OCI-LY3 (cell line): ENCODE data around the gene B3GNT9.

Source experiments
- H2AFZ ChIP-seq: fragments of 200-600, 300-600 bp; shearing (Covaris generic); 2 replicates; pipeline ENCODE4 v1.6.0; 2014; ENCODE audit warnings: antibody characterized with exemption, low read depth, low read length
- H3K27ac ChIP-seq: fragments of 200-600, 300-600 bp; sonication (generic); 2 replicates; pipeline ENCODE4 v1.5.1; 2014; ENCODE audit warnings: mild to moderate bottlenecking, low read length, moderate library complexity, mixed read lengths
- H3K27me3 ChIP-seq: fragments of 200-600, 300-600 bp; sonication (generic); 2 replicates; pipeline ENCODE4 v1.6.1; 2014; ENCODE audit warnings: low read depth, low read length, mixed read lengths
- H3K36me3 ChIP-seq: fragments of 200-600, 300-600 bp; sonication (generic); replicated peaks from 2 replicates; pipeline ENCODE3; 2014; ENCODE audit warnings: low read depth, low read length, mixed read lengths
- H3K4me1 ChIP-seq: fragments of 300-600, 200-600 bp; sonication (generic); 2 replicates; pipeline ENCODE4 v1.6.1; 2014; ENCODE audit warnings: low read length, mixed read lengths
- H3K4me2 ChIP-seq: fragments of 200-600, 300-600 bp; sonication (generic); 2 replicates; pipeline ENCODE4 v1.6.1; 2014; ENCODE audit warnings: low read length, mixed read lengths
- H3K4me3 ChIP-seq: fragments of 300-600, 200-600 bp; sonication (generic); 2 replicates; pipeline ENCODE4 v1.5.1; 2014; ENCODE audit warnings: antibody characterized with exemption, mild to moderate bottlenecking, low read length, moderate library complexity
- H3K79me2 ChIP-seq: fragments of 300-600, 200-600 bp; shearing (Covaris generic); 2 replicates; pipeline ENCODE4 v1.6.1; 2014; ENCODE audit warnings: mild to moderate bottlenecking, low read length, mixed read lengths
- H3K9ac ChIP-seq: fragments of 300-600, 200-600 bp; shearing (Covaris generic); 2 replicates; pipeline ENCODE4 v1.6.0; 2014; ENCODE audit warnings: mild to moderate bottlenecking, low read length, moderate library complexity
- H3K9me3 ChIP-seq: fragments of 200-600, 300-600 bp; shearing (Covaris generic); 2 replicates; pipeline ENCODE4 v1.6.1; 2014; ENCODE audit warnings: low read length, mixed read lengths; ENCODE audit not compliant: insufficient read depth
- H4K20me1 ChIP-seq: fragments of 200-600, 300-600 bp; sonication (generic); 2 replicates; pipeline ENCODE4 v1.6.1; 2016; ENCODE audit warnings: low read length, mixed read lengths; ENCODE audit not compliant: insufficient read depth
- EZH2phosphoT487 ChIP-seq: fragments of 200-600 bp; shearing (Covaris generic); IDR thresholded peaks from 2 replicates; pipeline ENCODE4 v1.6.1; 2018; ENCODE audit warnings: antibody characterized with exemption, mixed run types, low read depth
- TF ChIP-seq, protein P1 (sequence below): fragments of 200-600, 300-600 bp; sonication (generic); IDR thresholded peaks from 2 replicates; pipeline ENCODE4 v1.5.1; 2014; ENCODE audit warnings: antibody characterized with exemption, low read length, low read depth

The B3GNT9 gene

DNA sequence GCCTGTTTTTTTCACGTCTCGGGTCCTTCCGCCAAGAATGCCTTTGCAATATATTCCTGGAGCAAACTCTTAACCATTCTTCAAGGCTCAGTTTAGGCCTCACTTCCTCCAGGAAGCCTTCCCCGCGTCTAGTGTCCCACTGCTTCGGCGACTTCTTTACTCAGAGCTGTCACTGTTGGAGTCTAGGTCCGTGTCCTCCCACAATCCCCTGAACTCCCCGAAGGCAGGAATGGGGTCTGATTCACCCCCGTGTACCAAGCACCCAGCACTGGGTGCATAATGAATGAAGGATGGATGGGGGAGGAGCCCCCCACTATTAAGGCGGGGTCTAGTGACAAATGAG is 32.5 kb upstream of the B3GNT9 start:
- Histone ChIP-seq H2AFZ (peak overlapping the region; percentile 34; the same call in 1 of the 2 replicates), H3K9me3 (no peaks in the 10 kb centered on the region)

DNA sequence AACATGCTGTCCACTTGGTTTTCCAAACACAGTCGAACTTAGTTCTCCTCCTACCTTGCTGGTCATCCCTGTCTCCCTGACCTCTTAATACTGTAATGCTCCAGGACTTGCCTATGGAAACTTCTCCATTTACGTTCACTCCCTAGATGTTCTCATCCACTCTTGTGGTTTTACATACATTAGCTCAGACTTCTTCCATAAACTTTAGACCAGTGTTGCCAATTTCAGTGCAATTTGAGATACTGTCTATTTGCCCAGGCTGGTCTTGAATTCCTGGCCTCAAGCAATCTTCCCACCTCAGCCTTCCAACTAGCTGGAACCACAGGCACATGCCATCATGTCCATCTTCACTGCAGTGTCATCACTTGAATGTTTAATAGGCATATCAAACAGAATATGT is 31.5 kb upstream of the B3GNT9 start:
- Histone ChIP-seq H2AFZ (no peak overlapping the region), H3K79me2 (peaks cover 13% of the 10 kb centered on the region), H3K4me3 (peak overlapping the region; percentile 86), H3K9ac (peak overlapping the region; percentile 74; the same call in 1 of the 2 replicates), H3K4me1 (peaks cover 19% of the 10 kb centered on the region; the same call in 1 of the 2 replicates), H3K9me3 (no peaks in the 10 kb centered on the region), H3K27me3 (no peaks in the 10 kb centered on the region), H3K4me2 (peak overlapping the region; percentile 66), H4K20me1 (no peaks in the 10 kb centered on the region; the same call in 1 of the 2 replicates), H3K27ac (no peak overlapping the region), H3K36me3 (peaks cover 6% of the 10 kb centered on the region)
- TF ChIP-seq EZH2phosphoT487, result no peak
- TF ChIP-seq, protein P1, sequence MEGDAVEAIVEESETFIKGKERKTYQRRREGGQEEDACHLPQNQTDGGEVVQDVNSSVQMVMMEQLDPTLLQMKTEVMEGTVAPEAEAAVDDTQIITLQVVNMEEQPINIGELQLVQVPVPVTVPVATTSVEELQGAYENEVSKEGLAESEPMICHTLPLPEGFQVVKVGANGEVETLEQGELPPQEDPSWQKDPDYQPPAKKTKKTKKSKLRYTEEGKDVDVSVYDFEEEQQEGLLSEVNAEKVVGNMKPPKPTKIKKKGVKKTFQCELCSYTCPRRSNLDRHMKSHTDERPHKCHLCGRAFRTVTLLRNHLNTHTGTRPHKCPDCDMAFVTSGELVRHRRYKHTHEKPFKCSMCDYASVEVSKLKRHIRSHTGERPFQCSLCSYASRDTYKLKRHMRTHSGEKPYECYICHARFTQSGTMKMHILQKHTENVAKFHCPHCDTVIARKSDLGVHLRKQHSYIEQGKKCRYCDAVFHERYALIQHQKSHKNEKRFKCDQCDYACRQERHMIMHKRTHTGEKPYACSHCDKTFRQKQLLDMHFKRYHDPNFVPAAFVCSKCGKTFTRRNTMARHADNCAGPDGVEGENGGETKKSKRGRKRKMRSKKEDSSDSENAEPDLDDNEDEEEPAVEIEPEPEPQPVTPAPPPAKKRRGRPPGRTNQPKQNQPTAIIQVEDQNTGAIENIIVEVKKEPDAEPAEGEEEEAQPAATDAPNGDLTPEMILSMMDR, result no peak

More for the DNA sequence above, 32.5 kb upstream of the B3GNT9 start:
- Histone ChIP-seq H3K79me2 (peaks cover 13% of the 10 kb centered on the region), H3K4me3 (peak overlapping the region; percentile 86), H3K27me3 (no peaks in the 10 kb centered on the region), H3K27ac (no peak overlapping the region), H3K36me3 (peaks cover 6% of the 10 kb centered on the region), H3K4me1 (peaks cover 19% of the 10 kb centered on the region; the same call in 1 of the 2 replicates), H4K20me1 (no peaks in the 10 kb centered on the region; the same call in 1 of the 2 replicates), H3K4me2 (peak overlapping the region; percentile 66), H3K9ac (peak overlapping the region; percentile 74)
- TF ChIP-seq, protein P1, result no peak
- TF ChIP-seq EZH2phosphoT487, result no peak

DNA sequence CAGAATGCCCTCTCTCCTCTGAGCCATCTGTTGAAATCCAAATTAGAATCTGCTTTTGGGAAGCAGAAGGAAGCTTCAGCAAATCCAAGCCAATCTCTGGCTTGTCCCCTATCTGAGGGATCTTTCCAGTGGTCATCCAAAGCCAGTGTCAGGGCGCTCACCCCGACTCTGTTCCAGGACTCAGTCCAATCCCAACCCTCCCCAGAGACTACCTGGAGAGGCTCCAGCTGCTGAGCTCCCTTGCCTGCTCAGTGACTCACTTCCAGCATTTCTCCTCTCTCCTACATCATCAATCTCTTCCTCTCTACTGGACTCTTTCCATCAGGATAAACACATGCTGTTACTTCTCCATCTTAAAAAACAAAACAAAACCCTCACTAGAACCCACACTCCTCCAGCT is 30.5 kb upstream of the B3GNT9 start:
- no peak overlapping the region for H3K27ac ChIP-seq

DNA sequence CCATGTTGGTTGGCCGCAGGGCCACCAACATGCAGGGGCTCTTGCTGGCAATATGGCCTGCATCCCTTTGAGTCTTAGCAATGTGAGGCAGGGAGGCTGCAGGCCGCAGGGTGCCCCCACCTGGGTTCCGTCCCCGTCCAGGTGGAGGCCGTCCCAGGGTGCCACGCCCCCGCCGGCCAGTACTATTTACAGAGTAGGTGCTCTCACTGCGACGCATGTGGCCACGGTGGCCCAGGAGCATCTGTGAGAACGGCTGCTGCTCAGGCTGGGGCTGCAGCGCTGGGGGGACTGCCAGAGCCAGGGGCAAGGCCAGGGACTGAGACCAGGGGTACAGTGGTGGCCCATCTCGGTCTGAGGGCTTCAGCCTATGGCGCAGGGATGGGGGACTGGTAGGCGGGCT is 29.4 kb upstream of the B3GNT9 start:
- TF ChIP-seq EZH2phosphoT487, result no peak
- TF ChIP-seq, protein P1, result no peak
- Histone ChIP-seq H3K9me3 (no peaks in the 10 kb centered on the region), H3K9ac (no peak overlapping the region)

More for the DNA sequence above, 30.5 kb upstream of the B3GNT9 start:
- Histone ChIP-seq H3K9ac (no peak overlapping the region), H3K79me2 (peaks cover 13% of the 10 kb centered on the region), H3K27me3 (no peaks in the 10 kb centered on the region), H3K4me1 (peaks cover 19% of the 10 kb centered on the region; the same call in 1 of the 2 replicates), H3K9me3 (no peaks in the 10 kb centered on the region), H2AFZ (no peak overlapping the region), H3K36me3 (peaks cover 6% of the 10 kb centered on the region), H3K4me3 (no peak overlapping the region), H3K4me2 (no peak overlapping the region), H4K20me1 (no peaks in the 10 kb centered on the region; the same call in 1 of the 2 replicates)
- no peak for TF ChIP-seq EZH2phosphoT487

More for the DNA sequence above, 29.4 kb upstream of the B3GNT9 start:
- peaks cover 21% of the 10 kb centered on the region; the same call in 1 of the 2 replicates for H3K4me1 ChIP-seq
- no peak overlapping the region for H3K4me3 ChIP-seq
- peaks cover 11% of the 10 kb centered on the region for H3K36me3 ChIP-seq
- H2AFZ ChIP-seq, result no peak overlapping the region
- no peaks in the 10 kb centered on the region for H3K27me3 ChIP-seq
- peaks cover 13% of the 10 kb centered on the region for H3K79me2 ChIP-seq
- H3K4me2 ChIP-seq, result no peak overlapping the region
- H4K20me1 ChIP-seq, result no peaks in the 10 kb centered on the region; the same call in 1 of the 2 replicates
- no peak overlapping the region for H3K27ac ChIP-seq
